SK-N-SH treated with all-trans-retinoic acid at 6 μM for 48 hours (cell line): Measurements from ENCODE around the gene CIRBP.

Experiments used
- ATAC-seq: fragments of 200-7000 bp; cut with Tn5 transposase; 3 replicates; pipeline ENCODE4 v1.9.1; 2020; ENCODE audit warnings: mild to moderate bottlenecking, moderate library complexity
- ARNTL ChIP-seq: fragments of 450-650 bp; formaldehyde crosslinking; IDR thresholded peaks from 2 replicates; pipeline ENCODE4 v1.5.0; 2020; ENCODE audit warnings: low read depth, mild to moderate bottlenecking, moderate library complexity, borderline replicate concordance
- CSDC2 ChIP-seq: fragments of 250-450 bp; sonication (Bioruptor Pico); IDR thresholded peaks from 2 replicates; pipeline ENCODE4 v1.5.0; 2020; ENCODE audit warnings: mild to moderate bottlenecking, moderate library complexity
- GLIS3 ChIP-seq: fragments of 250-450 bp; sonication (Bioruptor Pico); IDR thresholded peaks from 2 replicates; pipeline ENCODE4 v1.5.0; 2020; ENCODE audit warnings: mild to moderate bottlenecking, moderate library complexity
- RARB ChIP-seq: fragments of 250-450 bp; sonication (Bioruptor Pico); IDR thresholded peaks from 2 replicates; pipeline ENCODE4 v1.8.0; 2021; ENCODE audit warnings: mild to moderate bottlenecking, moderate library complexity
- SNAI2 ChIP-seq: fragments of 250-450 bp; sonication (Bioruptor Pico); IDR thresholded peaks from 2 replicates; pipeline ENCODE4 v1.5.0; 2020; ENCODE audit warnings: mild to moderate bottlenecking, moderate library complexity
- TCF4 ChIP-seq: fragments of 250-450 bp; sonication (Bioruptor Pico); IDR thresholded peaks from 2 replicates; pipeline ENCODE4 v1.8.0; 2021; ENCODE audit warnings: mild to moderate bottlenecking, moderate library complexity, borderline replicate concordance
- TOX ChIP-seq: fragments of 250-450 bp; sonication (Bioruptor Pico); IDR thresholded peaks from 2 replicates; pipeline ENCODE4 v1.8.0; 2021; ENCODE audit warnings: mild to moderate bottlenecking, moderate library complexity, borderline replicate concordance
- ZC3H10 ChIP-seq: fragments of 250-450 bp; sonication (Bioruptor Pico); IDR thresholded peaks from 2 replicates; pipeline ENCODE4 v1.5.1; 2021; ENCODE audit warnings: mild to moderate bottlenecking, moderate library complexity
- ZFP3 ChIP-seq: fragments of 250-450 bp; sonication (Bioruptor Pico); IDR thresholded peaks from 2 replicates; pipeline ENCODE4 v1.5.0; 2020; ENCODE audit warnings: mild to moderate bottlenecking, moderate library complexity
- ZNF565 ChIP-seq: fragments of 450-650 bp; formaldehyde crosslinking; conservative IDR thresholded peaks from 2 replicates; pipeline ENCODE4 v1.5.0; 2020; ENCODE audit warnings: low read depth, mild to moderate bottlenecking, moderate library complexity
- ZNF70 ChIP-seq: fragments of 450-650 bp; formaldehyde crosslinking; IDR thresholded peaks from 2 replicates; pipeline ENCODE4 v1.5.0; 2020; ENCODE audit warnings: mild to moderate bottlenecking, moderate library complexity
- ZNF8 ChIP-seq: fragments of 450-650 bp; formaldehyde crosslinking; IDR thresholded peaks from 2 replicates; pipeline ENCODE4 v1.5.0; 2020; ENCODE audit warnings: mild to moderate bottlenecking, moderate library complexity
- TF ChIP-seq, protein P1 (sequence below): fragments of 250-450 bp; sonication (Bioruptor Pico); IDR thresholded peaks from 2 replicates; pipeline ENCODE4 v1.5.0; 2020; ENCODE audit warnings: mild to moderate bottlenecking, moderate library complexity
- TF ChIP-seq, protein P2 (sequence below): fragments of 250-450 bp; sonication (Bioruptor Pico); IDR thresholded peaks from 2 replicates; pipeline ENCODE4 v1.5.1; 2021; ENCODE audit warnings: mild to moderate bottlenecking, moderate library complexity
- TF ChIP-seq, protein P3 (sequence below): fragments of 250-450 bp; sonication (Bioruptor Pico); IDR thresholded peaks from 2 replicates; pipeline ENCODE4 v1.8.0; 2021; ENCODE audit warnings: low read depth, mild to moderate bottlenecking, moderate library complexity, borderline replicate concordance
- TF ChIP-seq, protein P4 (sequence below): fragments of 250-450 bp; sonication (Bioruptor Pico); IDR thresholded peaks from 2 replicates; pipeline ENCODE4 v1.5.1; 2020; ENCODE audit warnings: low read depth, mild to moderate bottlenecking, moderate library complexity
- TF ChIP-seq, protein P5 (sequence below): fragments of 250-450 bp; sonication (Bioruptor Pico); IDR thresholded peaks from 2 replicates; pipeline ENCODE4 v1.8.0; 2020; ENCODE audit warnings: mild to moderate bottlenecking, moderate library complexity, borderline replicate concordance

The CIRBP gene

DNA sequence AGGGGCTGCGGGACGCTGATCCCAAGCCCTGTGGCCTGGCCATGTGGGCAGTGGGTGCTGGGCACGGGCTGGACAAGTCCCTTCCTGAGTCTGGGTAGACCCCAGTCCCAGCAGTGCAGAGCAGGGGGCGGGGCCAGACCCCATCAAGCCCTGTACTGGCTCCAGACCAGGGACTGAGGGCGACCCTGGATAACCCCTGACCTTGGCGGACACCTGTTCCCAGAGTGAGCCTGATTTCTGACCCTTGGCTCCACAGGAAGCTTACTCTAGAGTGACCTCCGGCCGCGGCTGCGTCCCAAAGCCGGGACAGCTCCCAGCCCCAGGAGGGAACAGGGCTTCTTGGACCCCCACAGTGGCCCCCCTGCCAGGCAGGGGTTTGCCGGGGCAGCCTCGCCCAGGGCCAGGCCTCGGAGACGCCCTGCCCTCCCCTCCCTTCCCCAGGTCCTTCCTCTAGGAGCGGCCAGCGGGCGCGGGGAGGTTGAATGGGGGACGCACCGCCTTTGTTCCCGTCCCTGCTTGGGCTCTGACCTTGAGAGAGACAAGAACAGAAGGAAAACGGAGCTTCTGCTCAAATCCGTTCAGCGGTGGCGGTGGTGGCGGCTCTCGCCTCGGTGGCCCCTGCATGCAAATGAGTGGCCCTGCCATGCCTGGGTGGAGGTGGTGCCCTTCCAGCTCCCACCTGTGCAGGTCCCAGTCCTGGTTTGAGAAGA, 14.2 kb downstream of the CIRBP start:
- ATAC-seq = no peak

DNA sequence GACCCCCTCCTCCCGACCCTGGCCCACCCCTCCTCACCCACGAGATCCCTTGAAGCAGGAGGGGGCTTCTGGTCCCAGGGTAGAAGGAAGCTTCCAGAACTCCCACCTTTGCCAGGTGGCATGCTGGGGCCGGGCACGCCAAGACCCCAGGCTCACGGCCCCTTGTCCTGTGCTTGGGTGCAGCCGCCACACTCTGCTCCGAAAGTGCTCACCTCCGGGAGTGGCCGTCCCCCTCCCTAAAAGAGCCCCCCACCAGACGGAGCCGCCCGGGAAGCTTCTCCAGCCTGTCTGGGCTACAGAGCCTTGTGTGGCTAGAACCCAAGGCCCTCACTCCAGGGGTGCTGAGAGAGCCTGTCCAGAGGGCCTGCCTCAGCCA, 14.8 kb downstream of the CIRBP start:
- ATAC-seq = no peak
- TF ChIP-seq ZFP3 (CRISPR knock-in tag) (no peak), TCF4 (CRISPR knock-in tag) (no peak), CSDC2 (CRISPR knock-in tag) (no peak), RARB (no peak)
- TF ChIP-seq, protein P1, sequence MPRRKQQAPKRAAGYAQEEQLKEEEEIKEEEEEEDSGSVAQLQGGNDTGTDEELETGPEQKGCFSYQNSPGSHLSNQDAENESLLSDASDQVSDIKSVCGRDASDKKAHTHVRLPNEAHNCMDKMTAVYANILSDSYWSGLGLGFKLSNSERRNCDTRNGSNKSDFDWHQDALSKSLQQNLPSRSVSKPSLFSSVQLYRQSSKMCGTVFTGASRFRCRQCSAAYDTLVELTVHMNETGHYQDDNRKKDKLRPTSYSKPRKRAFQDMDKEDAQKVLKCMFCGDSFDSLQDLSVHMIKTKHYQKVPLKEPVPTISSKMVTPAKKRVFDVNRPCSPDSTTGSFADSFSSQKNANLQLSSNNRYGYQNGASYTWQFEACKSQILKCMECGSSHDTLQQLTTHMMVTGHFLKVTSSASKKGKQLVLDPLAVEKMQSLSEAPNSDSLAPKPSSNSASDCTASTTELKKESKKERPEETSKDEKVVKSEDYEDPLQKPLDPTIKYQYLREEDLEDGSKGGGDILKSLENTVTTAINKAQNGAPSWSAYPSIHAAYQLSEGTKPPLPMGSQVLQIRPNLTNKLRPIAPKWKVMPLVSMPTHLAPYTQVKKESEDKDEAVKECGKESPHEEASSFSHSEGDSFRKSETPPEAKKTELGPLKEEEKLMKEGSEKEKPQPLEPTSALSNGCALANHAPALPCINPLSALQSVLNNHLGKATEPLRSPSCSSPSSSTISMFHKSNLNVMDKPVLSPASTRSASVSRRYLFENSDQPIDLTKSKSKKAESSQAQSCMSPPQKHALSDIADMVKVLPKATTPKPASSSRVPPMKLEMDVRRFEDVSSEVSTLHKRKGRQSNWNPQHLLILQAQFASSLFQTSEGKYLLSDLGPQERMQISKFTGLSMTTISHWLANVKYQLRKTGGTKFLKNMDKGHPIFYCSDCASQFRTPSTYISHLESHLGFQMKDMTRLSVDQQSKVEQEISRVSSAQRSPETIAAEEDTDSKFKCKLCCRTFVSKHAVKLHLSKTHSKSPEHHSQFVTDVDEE (CRISPR knock-in tag) = no peak
- TF ChIP-seq, protein P2, sequence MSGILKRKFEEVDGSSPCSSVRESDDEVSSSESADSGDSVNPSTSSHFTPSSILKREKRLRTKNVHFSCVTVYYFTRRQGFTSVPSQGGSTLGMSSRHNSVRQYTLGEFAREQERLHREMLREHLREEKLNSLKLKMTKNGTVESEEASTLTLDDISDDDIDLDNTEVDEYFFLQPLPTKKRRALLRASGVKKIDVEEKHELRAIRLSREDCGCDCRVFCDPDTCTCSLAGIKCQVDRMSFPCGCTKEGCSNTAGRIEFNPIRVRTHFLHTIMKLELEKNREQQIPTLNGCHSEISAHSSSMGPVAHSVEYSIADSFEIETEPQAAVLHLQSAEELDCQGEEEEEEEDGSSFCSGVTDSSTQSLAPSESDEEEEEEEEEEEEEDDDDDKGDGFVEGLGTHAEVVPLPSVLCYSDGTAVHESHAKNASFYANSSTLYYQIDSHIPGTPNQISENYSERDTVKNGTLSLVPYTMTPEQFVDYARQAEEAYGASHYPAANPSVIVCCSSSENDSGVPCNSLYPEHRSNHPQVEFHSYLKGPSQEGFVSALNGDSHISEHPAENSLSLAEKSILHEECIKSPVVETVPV (CRISPR knock-in tag) = no peak
- TF ChIP-seq, protein P3, sequence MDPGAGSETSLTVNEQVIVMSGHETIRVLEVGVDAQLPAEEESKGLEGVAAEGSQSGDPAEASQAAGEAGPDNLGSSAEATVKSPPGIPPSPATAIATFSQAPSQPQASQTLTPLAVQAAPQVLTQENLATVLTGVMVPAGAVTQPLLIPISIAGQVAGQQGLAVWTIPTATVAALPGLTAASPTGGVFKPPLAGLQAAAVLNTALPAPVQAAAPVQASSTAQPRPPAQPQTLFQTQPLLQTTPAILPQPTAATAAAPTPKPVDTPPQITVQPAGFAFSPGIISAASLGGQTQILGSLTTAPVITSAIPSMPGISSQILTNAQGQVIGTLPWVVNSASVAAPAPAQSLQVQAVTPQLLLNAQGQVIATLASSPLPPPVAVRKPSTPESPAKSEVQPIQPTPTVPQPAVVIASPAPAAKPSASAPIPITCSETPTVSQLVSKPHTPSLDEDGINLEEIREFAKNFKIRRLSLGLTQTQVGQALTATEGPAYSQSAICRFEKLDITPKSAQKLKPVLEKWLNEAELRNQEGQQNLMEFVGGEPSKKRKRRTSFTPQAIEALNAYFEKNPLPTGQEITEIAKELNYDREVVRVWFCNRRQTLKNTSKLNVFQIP (CRISPR knock-in tag) = no peak
- TF ChIP-seq, protein P4, sequence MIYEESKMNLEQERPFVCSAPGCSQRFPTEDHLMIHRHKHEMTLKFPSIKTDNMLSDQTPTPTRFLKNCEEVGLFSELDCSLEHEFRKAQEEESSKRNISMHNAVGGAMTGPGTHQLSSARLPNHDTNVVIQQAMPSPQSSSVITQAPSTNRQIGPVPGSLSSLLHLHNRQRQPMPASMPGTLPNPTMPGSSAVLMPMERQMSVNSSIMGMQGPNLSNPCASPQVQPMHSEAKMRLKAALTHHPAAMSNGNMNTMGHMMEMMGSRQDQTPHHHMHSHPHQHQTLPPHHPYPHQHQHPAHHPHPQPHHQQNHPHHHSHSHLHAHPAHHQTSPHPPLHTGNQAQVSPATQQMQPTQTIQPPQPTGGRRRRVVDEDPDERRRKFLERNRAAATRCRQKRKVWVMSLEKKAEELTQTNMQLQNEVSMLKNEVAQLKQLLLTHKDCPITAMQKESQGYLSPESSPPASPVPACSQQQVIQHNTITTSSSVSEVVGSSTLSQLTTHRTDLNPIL = no peak

More for the DNA sequence above, 14.2 kb downstream of the CIRBP start:
- no peak for TF ChIP-seq RARB
- TF ChIP-seq GLIS3 (CRISPR knock-in tag) = no peak
- no peak for TF ChIP-seq ZNF70 (CRISPR knock-in tag)
- TF ChIP-seq SNAI2 (CRISPR knock-in tag) = no peak

DNA sequence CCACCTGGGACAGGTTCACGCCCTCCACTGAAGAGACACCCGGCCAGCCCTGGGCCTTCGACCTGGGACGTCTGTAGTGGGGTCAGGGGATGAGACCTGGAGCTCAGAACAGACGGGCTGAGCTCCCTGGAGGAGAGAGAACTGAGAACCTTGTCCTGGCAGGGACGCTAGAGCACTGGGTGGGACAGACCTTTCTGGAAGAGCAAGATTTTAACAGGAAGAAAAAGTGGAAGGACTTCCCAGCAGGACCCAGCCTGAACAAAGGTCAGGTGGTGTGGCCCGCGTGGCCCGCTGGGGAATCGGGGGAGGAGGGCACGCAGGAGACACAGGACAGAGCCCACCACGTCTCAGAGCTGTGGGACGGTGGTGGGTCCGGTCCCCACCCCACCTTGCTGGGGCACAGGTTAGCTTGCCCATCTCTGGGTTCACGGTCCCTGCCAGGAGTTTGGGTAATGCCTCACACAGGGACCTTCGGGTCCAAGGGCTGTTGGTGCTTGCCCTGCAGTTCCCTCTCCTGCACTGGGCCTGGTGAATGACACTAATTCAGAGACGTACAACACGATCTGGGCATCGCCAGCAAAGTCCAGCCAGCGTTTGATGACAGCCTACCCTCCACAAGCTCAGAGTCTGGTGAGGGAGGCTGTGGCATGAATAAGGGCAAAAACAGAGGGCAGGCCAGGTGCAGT, 15.3 kb downstream of the CIRBP start:
- ATAC-seq = no peak
- TF ChIP-seq ZC3H10 (CRISPR knock-in tag) (no peak), ZNF8 (CRISPR knock-in tag) (no peak), TCF4 (CRISPR knock-in tag) (no peak), ARNTL (CRISPR knock-in tag) (no peak), ZNF565 (CRISPR knock-in tag) (no peak), GLIS3 (CRISPR knock-in tag) (no peak), RARB (no peak), CSDC2 (CRISPR knock-in tag) (no peak), TOX (CRISPR knock-in tag) (no peak)
- TF ChIP-seq, protein P5, sequence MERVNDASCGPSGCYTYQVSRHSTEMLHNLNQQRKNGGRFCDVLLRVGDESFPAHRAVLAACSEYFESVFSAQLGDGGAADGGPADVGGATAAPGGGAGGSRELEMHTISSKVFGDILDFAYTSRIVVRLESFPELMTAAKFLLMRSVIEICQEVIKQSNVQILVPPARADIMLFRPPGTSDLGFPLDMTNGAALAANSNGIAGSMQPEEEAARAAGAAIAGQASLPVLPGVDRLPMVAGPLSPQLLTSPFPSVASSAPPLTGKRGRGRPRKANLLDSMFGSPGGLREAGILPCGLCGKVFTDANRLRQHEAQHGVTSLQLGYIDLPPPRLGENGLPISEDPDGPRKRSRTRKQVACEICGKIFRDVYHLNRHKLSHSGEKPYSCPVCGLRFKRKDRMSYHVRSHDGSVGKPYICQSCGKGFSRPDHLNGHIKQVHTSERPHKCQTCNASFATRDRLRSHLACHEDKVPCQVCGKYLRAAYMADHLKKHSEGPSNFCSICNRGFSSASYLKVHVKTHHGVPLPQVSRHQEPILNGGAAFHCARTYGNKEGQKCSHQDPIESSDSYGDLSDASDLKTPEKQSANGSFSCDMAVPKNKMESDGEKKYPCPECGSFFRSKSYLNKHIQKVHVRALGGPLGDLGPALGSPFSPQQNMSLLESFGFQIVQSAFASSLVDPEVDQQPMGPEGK = no peak
- TF ChIP-seq, protein P4 = no peak
- TF ChIP-seq, protein P1 (CRISPR knock-in tag) = no peak
- TF ChIP-seq, all 23 proteins: peak for 0
